Adipose tissue (tissue), 3 donors: ENCODE data around the gene LRP10. TPM values are rescaled to one million over a fixed set of nuclear protein-coding genes. Genes with fewer than 3 reads are reported as not detected.
"Not testable (repeated sequence)": the region's sequence is repeated elsewhere in the genome, so short reads cannot be mapped to it uniquely, and the experiment has no call there.

Experiments used
- H3K27ac ChIP-seq: one replicate; pipeline ENCODE4 v1.5.1; 2013; ENCODE audit warnings: low read depth, low read length
- WGBS, 3 donors: extraction: QIAGEN DNeasy Blood & Tissue Kit; methylation state at CpG; one replicate each; pipeline ENCODE4 v1.1.7; 2013; 5-methylcytosine and 5-hydroxymethylcytosine counted together
- polyA plus RNA-seq, 3 donors: library from polyadenylated mRNA; stranded (reverse); fragments of 200-250 nt; gene quantifications; one replicate each; pipeline ENCODE4 v1.2.3, GENCODE V29; 2013
- donor health status: healthy with polysubstance abuse.
- donor health status: Bipolar disorder and iron deficiency.
- donor health status: healthy.

LRP10 gene
- polyA plus RNA-seq, 3 donors = 43.8 to 91.5 (median 50.6) TPM

DNA sequence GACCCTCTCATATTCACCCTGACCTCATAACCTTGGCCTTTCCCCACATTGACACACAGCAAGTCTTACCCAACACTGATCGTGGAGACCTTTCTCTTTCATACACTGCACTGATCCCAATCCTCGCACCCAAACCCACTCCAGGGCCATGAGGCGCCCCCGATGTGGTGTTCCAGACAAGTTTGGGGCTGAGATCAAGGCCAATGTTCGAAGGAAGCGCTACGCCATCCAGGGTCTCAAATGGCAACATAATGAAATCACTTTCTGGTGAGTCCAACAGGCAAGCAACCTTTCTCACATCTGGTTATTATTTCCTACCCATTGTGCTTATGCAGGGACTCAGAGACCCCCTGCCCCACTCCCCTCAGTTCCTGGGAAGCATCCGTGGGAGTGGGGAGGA is 29.8 kb upstream of the LRP10 start:
- WGBS, 3 donors = 92 to 94% (median 92%) methylated on average over 8 of the region's 8 CpGs
- no peak overlapping the region for H3K27ac ChIP-seq

DNA sequence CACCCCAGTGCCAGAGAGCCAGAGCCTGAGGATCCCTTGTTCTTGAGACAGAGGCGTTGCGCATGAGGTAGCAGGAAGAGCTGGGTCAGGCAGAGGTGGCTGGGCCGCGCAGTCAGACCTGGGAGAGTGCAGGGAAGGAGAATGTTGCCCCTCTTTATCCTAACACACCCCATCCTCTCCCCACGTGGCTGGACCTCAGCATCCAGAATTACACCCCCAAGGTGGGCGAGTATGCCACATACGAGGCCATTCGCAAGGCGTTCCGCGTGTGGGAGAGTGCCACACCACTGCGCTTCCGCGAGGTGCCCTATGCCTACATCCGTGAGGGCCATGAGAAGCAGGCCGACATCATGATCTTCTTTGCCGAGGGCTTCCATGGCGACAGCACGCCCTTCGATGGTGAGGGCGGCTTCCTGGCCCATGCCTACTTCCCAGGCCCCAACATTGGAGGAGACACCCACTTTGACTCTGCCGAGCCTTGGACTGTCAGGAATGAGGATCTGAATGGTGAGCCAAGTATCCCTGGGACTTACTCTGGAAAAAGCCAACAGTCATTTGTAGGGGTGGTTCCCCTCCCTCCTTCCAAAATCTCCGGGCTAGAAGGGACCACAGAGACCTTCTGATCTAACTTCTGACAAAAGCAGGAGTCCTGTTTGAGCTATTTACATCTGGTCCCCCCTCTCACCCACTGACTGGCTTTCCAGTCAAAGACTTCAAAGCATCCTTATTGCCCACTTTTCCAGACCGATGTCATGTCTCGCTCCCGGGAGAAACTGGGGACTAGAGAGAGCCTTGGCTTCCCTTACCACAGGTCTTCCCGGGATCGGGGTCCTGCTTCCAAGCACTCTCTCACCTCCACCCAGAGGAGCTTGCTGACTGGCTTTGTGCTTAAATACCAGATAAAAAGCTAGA is 29.1 kb upstream of the LRP10 start:
- 85 to 93% (median 86%) methylated on average over 28 of the region's 28 CpGs for WGBS, 3 donors
- no peak overlapping the region for H3K27ac ChIP-seq

DNA sequence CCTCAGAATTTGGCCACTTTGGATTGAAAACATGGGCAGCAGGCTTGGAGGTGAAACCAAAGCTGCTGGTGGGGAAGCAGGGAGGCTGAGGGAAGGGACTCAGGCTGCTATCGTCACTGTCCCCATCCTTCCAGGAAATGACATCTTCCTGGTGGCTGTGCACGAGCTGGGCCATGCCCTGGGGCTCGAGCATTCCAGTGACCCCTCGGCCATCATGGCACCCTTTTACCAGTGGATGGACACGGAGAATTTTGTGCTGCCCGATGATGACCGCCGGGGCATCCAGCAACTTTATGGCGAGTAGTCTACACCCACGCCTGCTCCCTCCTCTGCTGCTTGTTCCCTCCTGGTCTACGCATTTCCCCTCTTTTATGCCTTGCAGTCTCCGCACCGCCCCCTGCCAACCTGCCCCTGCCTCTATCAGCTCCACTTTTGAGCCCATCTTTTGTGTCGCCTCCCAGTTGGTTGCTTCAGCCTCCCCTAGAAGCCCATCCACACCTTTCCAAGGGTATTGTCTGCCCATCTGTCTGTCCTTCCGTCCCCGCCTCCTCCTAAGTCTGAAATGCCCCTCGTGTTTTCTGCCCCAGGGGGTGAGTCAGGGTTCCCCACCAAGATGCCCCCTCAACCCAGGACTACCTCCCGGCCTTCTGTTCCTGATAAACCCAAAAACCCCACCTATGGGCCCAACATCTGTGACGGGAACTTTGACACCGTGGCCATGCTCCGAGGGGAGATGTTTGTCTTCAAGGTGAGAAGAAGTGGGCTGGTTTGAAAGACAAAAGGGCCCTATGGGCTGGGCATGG is 28.2 kb upstream of the LRP10 start:
- WGBS, 3 donors = 82 to 91% (median 84%) methylated on average over 20 to 21 of the region's 21 CpGs
- H3K27ac ChIP-seq = no peak overlapping the region

DNA sequence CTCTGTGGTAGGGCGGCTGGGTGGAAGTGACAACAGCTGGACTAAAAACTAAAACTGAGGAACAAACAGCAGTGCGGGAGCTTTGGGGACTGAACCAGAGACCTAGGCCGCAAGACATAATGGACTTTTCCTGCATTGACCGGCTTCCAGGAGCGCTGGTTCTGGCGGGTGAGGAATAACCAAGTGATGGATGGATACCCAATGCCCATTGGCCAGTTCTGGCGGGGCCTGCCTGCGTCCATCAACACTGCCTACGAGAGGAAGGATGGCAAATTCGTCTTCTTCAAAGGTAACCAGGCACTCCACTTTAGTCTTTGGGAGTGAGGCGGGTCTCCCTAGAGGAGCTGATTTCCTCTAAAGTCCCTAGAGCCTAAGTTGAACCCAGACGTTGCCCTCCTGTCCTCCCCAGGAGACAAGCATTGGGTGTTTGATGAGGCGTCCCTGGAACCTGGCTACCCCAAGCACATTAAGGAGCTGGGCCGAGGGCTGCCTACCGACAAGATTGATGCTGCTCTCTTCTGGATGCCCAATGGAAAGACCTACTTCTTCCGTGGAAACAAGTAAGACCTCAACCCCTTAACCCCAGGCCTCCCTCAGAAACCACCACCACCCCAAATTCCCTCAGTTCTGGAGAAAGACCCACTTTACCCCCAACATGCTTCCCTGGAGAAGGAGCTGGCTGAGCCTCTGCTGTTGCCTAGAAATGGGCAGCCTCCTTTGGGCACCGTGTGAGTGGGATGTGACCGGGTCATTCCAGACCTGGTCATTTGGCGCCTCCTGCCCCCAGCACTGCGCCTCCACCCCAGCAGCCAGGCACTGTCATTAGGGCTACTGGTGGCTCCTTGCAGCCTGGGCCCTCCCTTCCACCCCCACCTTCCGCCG is 27.1 kb upstream of the LRP10 start:
- H3K27ac ChIP-seq = no peak overlapping the region
- 89 to 92% (median 92%) methylated on average over 22 of the region's 22 CpGs for WGBS, 3 donors

DNA sequence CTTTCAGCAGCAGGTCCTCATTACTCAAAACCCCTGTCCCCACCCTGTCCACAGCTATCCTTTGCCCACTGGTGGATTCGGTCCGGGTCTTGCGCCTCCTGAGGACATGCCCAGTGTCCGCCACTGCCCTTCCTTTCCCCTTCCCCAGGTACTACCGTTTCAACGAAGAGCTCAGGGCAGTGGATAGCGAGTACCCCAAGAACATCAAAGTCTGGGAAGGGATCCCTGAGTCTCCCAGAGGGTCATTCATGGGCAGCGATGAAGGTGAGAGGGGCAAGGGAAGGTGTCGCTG is 26.5 kb upstream of the LRP10 start:
- no peak overlapping the region for H3K27ac ChIP-seq
- 86 to 89% (median 86%) methylated on average over 9 of the region's 9 CpGs for WGBS, 3 donors

DNA sequence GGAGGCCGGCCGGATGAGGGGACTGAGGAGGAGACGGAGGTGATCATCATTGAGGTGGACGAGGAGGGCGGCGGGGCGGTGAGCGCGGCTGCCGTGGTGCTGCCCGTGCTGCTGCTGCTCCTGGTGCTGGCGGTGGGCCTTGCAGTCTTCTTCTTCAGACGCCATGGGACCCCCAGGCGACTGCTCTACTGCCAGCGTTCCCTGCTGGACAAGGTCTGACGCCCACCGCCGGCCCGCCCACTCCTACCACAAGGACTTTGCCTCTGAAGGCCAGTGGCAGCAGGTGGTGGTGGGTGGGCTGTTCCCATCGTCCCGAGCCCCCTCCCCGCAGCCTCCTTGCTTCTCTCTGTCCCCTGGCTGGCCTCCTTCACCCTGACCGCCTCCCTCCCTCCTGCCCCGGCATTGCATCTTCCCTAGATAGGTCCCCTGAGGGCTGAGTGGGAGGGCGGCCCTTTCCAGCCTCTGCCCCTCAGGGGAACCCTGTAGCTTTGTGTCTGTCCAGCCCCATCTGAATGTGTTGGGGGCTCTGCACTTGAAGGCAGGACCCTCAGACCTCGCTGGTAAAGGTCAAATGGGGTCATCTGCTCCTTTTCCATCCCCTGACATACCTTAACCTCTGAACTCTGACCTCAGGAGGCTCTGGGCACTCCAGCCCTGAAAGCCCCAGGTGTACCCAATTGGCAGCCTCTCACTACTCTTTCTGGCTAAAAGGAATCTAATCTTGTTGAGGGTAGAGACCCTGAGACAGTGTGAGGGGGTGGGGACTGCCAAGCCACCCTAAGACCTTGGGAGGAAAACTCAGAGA is 25.5 kb upstream of the LRP10 start:
- no peak overlapping the region for H3K27ac ChIP-seq
- 76 to 90% (median 86%) methylated on average over 25 to 26 of the region's 26 CpGs for WGBS, 3 donors

DNA sequence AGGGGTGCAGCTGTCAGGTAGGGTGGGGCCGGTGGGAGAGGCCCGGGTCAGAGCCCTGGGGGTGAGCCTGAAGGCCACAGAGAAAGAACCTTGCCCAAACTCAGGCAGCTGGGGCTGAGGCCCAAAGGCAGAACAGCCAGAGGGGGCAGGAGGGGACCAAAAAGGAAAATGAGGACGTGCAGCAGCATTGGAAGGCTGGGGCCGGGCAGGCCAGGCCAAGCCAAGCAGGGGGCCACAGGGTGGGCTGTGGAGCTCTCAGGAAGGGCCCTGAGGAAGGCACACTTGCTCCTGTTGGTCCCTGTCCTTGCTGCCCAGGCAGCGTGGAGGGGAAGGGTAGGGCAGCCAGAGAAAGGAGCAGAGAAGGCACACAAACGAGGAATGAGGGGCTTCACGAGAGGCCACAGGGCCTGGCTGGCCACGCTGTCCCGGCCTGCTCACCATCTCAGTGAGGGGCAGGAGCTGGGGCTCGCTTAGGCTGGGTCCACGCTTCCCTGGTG is 24.7 kb upstream of the LRP10 start:
- peak overlapping the region; percentile 17 for H3K27ac ChIP-seq
- WGBS, 3 donors = 76 to 77% (median 77%) methylated on average over 10 to 11 of the region's 11 CpGs

DNA sequence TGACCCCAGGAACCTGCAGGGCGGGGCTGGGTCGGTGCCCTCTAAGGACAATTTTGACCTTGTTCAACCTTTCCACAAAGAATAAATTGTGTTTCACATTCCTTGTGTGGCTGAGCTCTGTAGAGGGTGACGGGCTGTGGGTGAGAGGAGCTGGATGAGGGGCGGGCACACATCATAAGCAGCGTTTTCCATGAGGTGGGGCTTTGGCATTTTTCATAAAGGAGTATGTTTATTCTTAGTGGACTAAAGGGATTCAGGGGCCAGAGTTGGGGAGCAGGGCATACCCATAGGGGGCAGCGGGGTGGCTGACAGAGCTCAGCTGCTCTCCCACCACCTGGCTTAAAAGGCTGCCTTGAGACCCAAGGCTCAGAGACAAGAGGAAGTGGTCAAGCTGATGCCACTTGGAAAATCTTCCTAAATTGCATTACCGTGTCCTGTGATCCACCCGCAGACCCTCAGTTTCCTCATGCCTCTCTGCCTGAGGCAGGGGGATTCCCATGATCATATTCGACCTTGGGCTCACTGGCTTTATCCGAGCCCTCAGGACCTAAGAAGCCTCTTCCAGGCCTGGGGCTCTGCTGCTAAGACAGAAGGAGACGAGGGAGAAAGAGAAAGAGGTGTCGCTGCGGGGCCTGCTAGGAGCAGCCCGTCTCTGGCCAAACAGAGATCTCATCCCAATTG is 23.7 kb upstream of the LRP10 start:
- 30 to 54% (median 38%) methylated on average over 14 of the region's 14 CpGs for WGBS, 3 donors
- H3K27ac ChIP-seq = no peak overlapping the region

DNA sequence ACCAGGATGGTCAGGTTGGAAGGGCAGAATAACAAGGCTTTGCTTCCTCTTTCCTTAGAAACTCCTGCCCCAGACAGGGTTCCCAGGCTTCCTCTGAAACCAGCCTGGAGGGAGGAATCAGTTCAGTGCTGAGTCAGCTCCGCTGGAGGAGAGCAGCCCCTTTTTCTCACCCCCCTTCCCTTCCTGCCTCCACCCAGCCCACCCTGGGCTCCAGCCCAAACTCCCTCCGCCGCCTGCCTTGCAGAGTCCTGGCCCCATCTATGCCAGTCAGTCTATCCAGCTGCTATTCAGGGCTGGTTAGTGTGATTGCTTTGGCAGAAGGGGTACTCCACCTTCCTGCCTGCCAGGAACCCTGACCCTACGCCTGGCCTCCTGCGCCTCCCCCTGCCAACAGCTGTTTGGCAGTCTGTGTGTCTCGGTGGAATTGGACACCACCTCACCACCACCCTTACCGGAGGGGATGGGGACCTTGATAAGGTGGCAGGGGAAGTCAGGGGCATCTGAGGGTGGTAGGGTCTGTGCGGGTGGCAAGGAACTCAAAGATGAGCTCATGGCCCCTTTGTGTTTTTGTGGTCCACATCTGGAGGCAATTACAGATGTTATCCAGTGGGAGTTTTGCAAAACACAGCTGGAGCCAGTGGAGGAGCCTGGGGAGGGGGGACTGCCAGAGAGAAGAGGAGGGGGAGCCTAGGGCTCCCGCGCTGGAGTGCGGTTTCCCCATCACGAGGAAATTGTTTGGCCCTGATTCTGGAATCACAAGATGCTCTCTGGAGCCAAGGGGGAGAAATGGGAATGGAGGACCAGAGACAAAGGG is 23.0 kb upstream of the LRP10 start:
- 5 to 45% (median 7%) methylated on average over 12 of the region's 12 CpGs for WGBS, 3 donors

DNA sequence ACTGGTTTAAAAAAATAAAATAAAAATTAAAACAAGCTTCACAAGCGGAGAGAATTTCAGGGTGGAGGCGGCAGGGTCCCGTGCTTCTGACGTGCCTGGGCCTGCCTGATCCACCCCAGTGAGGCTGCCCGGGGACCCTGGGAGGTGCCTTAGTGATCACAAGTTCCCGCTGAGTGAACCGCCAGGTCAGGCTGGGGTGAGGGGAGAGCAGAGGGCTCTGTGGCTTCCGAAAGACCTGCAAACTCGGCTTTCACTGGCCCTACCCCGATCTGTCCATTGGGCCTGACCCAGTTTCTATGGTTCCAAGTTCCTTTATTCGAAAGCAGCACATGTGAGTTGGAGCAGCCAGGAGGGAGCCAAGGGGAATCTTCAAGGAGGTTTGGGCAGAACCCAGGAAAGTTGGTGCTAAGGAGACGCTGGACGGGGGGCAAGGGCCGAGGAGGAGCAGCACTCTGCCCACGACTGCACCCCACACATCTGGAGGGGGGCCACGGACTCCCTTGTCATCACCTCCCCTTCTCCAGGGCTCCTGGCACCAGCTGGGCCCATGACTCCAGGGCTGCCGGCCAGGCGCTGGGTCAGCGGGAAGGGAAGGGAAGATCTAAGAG is 22.2 kb upstream of the LRP10 start:
- H3K27ac ChIP-seq = peak overlapping the region; percentile 73

More for the DNA sequence above, 23.0 kb upstream of the LRP10 start:
- no peak overlapping the region for H3K27ac ChIP-seq

DNA sequence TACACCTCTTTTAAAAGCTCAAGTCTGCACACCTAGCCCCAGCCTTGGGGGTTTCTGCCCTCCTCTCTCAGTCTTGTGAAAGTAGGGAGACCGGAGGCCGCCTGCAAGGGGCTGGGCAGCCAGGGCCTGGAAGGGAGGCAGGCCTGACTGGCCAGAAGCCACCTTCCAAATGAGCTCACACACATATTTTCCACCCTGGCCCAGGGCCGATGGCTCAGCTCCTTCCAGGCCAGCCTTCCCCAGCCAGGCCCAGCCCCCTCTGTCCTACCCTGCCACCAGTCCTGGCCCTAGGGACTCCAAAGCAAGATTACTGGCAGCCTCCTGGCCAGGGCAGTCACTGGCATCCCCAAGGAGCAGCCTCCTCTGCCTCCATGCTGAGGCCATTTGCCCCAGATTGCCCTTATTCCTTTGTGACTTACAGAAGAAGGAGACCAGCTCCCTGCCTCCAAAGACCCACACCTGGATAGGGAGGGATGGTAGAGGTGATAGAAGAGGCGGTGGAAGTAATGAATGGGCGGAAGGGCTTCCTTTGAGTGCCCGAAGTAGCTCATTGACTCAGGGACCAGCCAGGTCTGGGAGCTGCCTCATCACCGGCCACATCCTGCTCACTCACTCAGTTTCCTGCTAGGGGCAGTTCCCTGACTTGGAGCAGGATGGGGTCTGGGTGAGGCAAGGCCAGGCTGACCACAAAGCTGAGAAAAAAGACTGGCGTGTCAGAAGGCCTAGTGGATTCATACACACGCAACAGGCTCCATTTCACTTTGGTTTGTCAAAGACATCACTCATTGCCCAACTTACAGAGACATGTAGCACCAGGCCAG is 20.4 kb upstream of the LRP10 start:
- 19 to 53% (median 36%) methylated on average over 9 of the region's 9 CpGs for WGBS, 3 donors

More for the DNA sequence above, 22.2 kb upstream of the LRP10 start:
- WGBS, 3 donors = 49 to 78% (median 57%) methylated on average over 17 to 19 of the region's 19 CpGs

DNA sequence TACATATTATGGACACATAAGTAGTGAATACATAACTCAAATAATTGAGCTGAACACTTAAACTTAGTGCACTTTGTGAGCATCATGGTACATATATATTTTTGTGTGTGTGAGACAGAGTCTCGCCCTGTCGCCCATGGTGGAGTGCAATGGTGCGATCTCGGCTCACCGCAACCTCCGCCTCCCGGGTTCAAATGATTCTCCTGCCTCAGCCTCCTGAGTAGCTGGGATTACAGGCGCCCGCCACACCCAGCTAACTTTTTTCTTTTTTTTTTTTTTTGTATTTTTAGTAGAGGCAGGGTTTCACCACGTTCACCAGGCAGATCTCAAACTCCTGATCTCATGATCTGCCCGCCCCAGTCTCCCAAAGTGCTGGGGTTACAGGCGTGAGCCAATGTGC is 19.4 kb upstream of the LRP10 start:
- H3K27ac ChIP-seq = not testable (repeated sequence)
- 78 to 86% (median 82%) methylated on average over 10 to 12 of the region's 12 CpGs for WGBS, 3 donors

More for the DNA sequence above, 20.4 kb upstream of the LRP10 start:
- H3K27ac ChIP-seq = peak overlapping the region; percentile 34

DNA sequence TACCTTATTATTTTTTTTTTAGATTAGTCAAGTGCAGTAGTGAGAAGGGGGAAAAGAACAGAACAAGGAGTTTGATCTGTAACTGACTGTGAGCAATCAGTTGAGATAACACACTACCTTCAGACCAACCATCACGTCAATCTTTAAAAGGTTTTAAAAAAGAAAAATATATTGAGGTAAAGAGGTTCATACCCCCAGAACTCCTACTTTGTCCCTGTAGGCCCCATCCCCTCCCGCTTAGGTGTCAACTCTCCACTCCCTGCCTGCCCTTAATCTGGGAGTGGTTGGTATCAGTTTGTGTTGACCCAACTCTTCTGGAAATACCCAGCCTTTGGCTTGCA is 19.0 kb upstream of the LRP10 start:
- 52 to 83% (median 73%) methylated on average over 2 of the region's 2 CpGs for WGBS, 3 donors

DNA sequence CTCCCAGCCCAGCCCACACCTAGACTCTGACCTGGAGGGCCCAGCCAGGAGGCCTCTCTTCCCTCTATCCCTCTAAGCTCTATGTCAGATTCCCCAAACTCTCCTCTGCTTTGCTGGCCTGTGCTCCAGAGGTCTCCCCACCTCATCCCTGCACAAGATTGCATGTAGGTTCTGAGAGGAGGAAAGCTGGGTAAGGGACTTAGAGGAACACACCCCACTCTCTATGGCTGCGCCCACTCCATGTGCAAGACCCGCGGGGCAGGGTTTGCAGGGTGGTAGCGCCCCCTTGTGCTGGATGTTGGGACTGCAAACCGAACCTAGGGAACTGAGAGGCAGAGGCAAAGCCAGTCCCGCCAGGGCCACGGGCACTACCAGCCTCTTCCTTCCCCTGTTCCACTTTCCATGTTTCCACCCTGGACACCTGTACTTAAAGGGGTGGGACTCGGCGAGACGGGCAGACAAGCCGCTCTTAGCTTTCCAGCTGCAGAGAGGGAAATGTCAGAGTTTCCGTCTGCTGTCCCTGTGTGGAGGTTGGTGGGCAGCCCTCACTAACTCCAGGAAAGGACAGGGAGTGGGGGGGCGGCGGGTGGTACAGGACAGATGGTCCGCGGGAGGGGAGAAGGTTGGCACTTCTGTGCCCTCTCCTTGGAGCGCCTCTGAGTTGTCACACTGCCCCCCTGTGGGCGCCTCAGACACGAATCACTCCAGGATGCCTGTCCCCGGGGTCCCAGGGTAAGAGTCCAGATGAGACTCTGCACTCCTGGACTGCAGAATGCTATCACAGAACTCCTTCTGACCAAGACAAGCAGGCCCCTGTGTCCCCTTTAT is 18.4 kb upstream of the LRP10 start:
- WGBS, 3 donors = 0 to 1% (median 1%) methylated on average over 20 of the region's 20 CpGs

More for the DNA sequence above, 19.0 kb upstream of the LRP10 start:
- no peak overlapping the region for H3K27ac ChIP-seq

More for the DNA sequence above, 18.4 kb upstream of the LRP10 start:
- H3K27ac ChIP-seq = no peak overlapping the region
